Measurements from ENCODE around the gene SERPINA3.

GRCh38 chr14:94591871-94592270 lies 20.3 kb upstream of the SERPINA3 start:
- TF ChIP-seq EP300 (IDR thresholded peaks at IDR 0.05) (no peak), CTCF (IDR thresholded peaks at IDR 0.05) (no peak)
